Upper lobe of left lung (tissue), 4 donors: ENCODE data around the gene ADGRG1.

Source experiments
- CTCF ChIP-seq, 6 experiments: fragments of 450-650 bp in 4 of 6; fragments of 200-600 bp in 2 of 6; sonication (generic) in 2 of 6; IDR thresholded peaks; one replicate each; pipeline ENCODE4 v1.5.1; 2016 to 2019; ENCODE audit warnings: antibody characterized with exemption in 6 of 6
- POLR2A ChIP-seq, 4 donors: fragments of 450-650 bp; IDR thresholded peaks; one replicate each; pipeline ENCODE4 v1.5.1; 2016 to 2017; ENCODE audit warnings: antibody characterized with exemption in 4 of 4, mild to moderate bottlenecking in 2 of 4

DNA sequence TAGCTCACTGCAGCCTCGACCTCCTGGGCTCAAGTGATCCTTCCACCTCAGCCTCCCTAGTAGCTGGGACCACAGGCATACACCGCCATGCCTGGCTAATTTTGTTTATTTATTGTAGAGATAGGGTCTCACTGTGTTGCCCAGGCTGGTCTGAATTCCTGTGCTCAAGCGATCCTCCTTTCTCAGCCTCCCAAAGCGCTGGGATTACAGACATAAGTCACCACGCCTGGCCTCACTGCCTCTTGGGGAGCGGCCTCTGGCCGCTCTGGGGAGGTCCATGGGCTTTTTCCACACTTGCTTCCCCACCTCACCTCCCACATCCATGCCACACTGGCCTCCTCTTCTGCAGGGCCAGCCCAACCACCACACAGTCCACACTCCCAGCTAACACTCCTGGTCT, 21.4 kb downstream of the ADGRG1 start:
- TF ChIP-seq POLR2A (IDR thresholded peaks at IDR 0.05) (no peak), CTCF (IDR thresholded peaks at IDR 0.05) (no peak)
